Endometrium (tissue), 2 donors: ENCODE results near the gene PKD2L2.
"Not testable (repeated sequence)": the region's sequence is repeated elsewhere in the genome, so short reads cannot be mapped to it uniquely, and the experiment has no call there.

Source experiments
- FAIRE-seq: peaks from 2 replicates; lab custom pipeline; 2012; peaks lifted over from hg19 to GRCh38; lab: Jason Lieb, UNC
- donor health status: control.
- donor health status: control.

Gene PKD2L2

DNA sequence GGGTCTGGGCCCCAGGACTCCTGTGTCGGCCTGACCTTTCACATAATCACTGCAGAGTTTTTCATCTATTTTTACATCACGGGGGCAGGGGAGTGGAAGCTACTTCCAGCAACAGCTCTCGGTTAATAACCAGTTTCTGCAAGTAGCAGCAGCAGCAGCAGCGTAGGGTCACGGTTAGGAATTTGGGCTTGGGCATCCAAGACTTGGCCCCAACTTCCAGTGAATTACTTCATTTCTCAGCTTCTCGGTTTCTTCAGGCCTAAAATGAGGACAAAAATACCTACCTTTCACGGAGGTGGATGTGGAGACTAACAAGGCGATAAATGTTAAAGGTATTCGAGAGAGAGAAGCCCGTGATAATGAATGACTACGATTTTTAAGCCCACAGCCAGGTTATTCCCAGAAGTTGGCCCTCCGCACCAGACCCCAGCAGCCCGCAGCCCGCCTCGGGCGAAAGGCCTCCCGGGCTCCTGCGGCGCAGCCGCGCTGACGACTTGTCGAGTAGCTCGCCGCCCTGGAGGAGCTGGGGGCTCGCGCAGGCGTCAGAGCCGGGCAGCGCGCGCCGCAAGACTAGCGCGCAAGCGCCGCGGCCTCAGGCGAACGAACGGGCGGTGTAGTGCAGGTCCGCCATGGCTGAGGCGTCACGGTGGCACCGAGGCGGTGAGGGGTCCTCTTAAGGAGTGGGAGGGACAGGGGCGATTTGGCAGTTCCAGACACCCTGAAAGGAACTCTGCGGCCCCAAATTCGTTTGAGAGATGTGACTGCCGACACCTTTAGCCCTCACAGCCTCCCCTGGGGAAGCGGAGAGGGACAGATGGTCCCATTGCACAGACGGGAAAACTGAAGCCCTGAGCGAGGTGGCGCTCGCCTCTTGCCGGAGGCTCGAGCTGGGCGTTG lies at the start of gene PKD2L2:
Gene PKD2L2, plus strand, starts transcription at position 595 of the 897 bp plus-strand sequence. Its CDS starts 35 bp downstream, at position 630.
- no peak for FAIRE-seq

GRCh38 chr5:137842296-137842695 lies 47.0 kb upstream of the PKD2L2 start:
- no peak for FAIRE-seq

GRCh38 chr5:137843676-137844299 lies 45.5 kb upstream of the PKD2L2 start:
- FAIRE-seq: no peak

DNA sequence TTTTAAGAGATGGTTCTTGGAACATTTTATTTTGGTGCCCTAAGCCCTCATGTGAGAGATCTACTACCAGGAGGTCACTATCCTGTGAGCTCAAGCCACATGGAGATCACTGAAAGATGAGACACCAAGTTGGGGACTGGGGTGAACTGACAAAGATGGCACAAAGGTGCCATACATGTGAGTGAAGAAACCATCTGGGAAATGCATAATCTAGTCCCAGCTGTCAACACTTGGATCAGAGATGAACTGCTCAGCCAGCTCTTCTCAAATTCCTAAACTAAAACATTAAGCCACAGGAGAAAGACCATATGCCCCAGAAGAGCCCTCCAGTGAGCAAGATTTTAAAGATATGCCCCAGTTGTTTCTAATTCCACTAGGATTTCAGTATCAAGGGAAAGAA lies 43.8 kb upstream of the PKD2L2 start:
- no peak for FAIRE-seq

DNA sequence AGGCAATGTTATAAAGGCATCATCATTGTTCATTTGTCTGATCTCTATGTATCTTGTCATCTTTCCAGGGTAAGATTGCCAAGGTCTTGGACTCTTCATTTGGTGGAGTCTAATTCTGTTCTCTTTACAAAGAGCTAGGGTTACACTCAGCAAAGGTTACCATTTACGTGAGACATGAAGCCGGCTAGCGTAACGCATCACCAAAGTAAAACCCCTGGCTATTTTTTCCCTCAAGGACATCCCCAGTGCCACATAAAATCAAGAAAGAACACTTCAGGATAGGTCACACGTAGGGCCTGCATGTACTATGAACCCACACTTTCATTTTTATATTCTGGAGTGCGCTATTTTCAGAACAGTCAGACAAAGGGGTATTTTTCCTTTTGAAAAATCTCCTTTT lies 41.6 kb upstream of the PKD2L2 start:
- FAIRE-seq: no peak

- FAIRE-seq: not testable (repeated sequence)
These were observed 36.1 kb upstream of the PKD2L2 start for GRCh38 chr5:137853165-137853564.

- no peak for FAIRE-seq
These were observed 33.1 kb upstream of the PKD2L2 start for GRCh38 chr5:137856201-137856600.

DNA sequence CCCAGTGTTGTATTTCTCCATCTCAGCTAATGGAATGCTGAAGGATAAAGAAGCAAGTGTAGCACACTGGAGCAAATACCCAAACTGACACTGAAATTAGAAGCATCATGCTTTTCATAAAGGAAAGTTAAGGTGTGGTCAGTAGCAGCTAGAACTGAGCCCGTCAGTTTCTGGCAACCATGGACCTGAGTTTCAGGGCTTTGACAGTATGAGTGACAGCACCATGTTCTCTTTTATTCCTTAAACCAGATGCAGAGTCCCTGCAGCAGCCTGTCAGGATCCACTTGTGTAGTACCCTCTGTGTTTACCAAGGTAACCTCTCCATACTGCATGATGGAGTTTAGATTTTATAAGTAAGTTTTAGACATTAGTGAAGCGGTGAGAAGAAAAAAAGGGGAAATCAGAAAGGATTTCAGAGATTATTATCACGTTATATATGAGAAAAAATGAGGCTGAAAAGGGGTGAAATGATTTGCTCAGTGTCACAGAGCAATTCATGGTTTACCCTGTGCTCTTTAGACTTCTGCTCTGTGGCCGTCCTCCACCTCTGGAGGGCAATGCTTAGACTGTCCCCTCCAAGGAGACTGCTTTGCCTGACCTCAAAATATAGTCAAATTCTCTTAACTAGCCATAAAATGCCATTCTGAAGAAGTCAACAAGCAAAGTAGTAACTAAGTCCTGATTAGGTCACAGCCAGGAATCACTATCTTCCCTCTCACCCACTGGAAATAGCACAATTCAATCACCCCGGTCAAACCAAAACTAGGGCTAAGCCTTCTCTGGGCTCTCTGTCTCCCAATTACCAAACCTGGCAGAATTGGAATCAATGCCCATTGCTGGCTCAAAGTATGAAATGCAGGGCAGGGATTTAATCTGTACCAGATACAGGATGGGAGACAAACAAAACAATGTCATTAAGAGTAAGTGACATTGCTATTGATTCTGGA lies 32.1 kb upstream of the PKD2L2 start:
- no peak for FAIRE-seq

DNA sequence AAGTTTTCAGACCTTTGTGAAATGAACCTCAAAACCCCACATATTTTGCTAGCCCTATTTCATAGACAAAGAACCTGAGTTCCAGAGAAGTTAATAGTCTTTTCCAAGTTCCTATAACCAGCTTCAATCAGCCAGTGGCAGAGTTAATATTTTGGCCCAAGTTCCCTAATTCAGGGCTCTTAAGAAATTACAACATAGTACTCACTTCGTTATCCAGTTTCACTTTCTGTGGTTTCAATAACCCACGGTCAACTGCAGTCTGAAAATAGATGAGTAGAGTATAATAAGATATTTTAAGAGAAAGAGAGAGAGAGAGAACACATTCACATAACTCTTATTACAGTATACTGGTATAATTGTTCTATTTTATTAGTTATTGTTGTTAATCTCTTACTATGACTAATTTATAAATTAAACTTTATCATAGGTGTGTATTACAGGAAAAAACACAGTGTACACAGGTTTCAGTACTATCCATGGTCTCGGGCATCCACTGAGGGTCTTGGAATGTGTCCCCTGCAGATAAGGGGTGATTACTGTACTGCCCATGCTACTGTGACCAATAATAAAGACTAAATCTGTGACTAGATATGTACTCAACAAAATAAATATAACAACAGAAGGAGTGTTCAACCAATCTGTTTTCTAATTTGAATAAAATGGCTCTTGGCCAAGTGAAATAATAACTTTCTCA lies 30.9 kb upstream of the PKD2L2 start:
- FAIRE-seq: no peak

DNA sequence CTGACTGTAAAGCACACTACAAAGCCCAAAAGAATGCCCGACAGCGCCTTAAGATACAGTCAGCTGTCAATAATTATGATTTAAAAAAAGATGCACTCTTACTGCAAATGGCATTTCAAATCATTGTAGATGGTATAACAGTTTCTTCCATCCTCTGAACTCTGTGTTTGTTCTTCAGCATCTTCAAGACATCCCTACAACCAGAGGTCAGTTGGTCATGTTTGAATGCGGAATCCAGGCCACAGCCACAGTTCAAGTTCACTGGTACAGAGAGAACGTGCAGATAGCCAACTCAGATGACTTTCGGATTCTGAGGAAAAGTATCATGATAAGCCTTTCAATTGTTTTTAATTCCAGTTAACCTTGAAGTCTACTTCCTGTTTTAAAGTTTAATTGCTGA lies 30.3 kb upstream of the PKD2L2 start:
- FAIRE-seq: no peak

GRCh38 chr5:137862251-137862650 lies 27.0 kb upstream of the PKD2L2 start:
- FAIRE-seq: no peak

- not testable (repeated sequence) for FAIRE-seq
These were observed 25.6 kb upstream of the PKD2L2 start for GRCh38 chr5:137863653-137864052.

- FAIRE-seq: no peak
These were observed 22.5 kb upstream of the PKD2L2 start for GRCh38 chr5:137866541-137867388.

DNA sequence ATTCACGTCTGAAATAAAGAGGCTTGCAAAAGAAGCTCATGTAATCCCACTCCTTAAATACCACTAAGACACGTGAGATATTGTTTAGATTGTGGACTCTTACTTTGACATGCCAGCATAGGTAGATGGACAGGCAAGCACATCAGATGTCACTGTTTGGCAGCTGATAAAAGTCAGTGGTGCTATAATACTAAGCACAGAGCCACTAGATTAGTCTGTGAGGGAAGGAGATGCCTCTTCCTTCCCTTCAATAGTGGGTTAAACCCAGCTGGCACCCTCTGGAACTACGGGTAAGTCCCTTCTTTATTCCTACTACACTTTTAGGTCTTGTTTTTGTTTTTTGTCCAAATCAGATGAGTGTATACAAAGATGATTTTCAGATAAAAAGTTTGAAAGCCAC lies 21.6 kb upstream of the PKD2L2 start, which contains the start of gene MYOT:
Gene MYOT, plus strand, starts transcription at position 197 of the 400 bp plus-strand sequence. CDS start 2,792 bp downstream, outside the sequence.
- FAIRE-seq: no peak

DNA sequence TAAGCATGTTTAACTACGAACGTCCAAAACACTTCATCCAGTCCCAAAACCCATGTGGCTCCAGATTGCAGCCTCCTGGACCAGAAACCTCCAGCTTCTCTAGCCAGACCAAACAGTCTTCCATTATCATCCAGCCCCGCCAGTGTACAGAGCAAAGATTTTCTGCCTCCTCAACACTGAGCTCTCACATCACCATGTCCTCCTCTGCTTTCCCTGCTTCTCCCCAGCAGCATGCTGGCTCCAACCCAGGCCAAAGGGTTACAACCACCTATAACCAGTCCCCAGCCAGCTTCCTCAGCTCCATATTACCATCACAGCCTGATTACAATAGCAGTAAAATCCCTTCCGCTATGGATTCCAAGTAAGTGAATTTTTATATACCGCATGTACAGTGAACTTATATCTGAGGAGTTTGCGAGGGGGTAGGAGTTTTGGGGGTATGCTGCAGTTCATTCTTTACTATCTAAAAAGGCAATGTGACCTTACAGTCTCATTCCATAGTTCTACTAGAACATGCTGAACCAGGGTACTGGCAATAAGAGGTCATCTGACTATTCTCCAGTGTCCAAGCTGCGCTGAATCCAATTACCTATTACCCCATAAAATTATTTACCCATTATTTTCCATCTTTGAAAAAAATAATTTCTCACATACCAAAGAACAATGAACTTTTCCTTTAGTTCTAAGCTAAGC lies 18.5 kb upstream of the PKD2L2 start:
- no peak for FAIRE-seq

DNA sequence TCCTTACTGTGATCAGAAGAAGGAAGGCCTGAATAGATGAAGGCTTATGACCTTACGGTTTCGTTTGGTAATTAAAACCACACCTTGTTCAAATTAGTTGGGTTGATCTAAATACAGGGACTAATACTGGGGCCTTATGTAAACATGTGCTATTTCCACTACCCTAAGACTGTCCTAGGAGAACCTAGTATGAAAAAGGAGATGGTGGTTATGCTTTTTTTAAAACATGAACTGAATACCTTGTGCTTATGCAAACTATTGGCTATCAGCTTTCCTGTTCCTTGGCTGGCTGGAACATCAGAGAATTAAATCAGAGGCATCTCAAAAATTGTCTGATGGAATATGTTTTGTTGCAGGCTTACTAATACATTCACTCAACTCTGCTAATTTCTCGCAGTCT lies 17.7 kb upstream of the PKD2L2 start:
- no peak for FAIRE-seq

DNA sequence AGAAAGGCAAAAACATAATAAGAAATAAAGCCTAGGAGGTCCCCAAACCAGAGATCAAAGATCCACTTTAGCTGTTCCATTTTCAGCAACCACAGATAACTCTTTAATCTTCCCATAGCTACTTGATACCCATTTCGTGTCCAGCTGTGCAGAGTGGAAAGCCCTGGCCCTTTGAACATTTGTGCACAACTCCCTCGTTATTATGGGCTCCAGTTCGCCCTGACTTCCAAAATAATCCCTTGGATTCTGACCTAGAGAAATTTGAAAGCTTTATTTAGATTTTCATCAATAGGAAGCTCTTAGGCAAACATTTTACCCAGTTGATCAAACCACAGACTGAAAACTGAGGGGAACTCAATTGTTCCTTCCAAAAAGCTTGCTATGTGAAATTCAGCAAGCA lies 16.8 kb upstream of the PKD2L2 start:
- FAIRE-seq: no peak

DNA sequence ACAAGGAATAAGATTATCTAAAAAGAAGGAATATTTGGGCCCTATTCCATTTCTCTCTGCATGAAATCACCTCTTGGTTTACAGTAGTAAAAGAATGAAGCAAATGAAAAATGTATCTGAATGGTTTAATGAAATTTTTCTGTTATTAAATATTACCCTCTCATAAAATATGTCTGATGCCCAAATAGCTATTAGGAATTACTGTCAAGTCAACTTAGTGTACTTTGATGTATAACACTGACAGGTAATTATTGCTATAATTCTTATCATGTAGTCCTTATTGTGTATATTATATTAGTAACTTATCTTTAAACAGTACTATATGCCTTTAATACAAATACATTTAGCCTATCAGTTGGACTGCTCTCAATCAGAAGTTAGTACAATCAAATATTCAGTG lies 13.2 kb upstream of the PKD2L2 start:
- FAIRE-seq: no peak

- FAIRE-seq: no peak
These were observed 8.9 kb upstream of the PKD2L2 start for GRCh38 chr5:137880313-137880712.

- no peak for FAIRE-seq
These were observed 1.4 kb upstream of the PKD2L2 start for GRCh38 chr5:137887831-137888230.
